Uterus (tissue), 2 donors: Measurements from ENCODE around the gene FLYWCH1.

Source experiments
- POLR2A ChIP-seq, 2 donors: fragments of 450-650 bp; IDR thresholded peaks; one replicate each; pipeline ENCODE4 v1.6.1; 2016; ENCODE audit warnings: antibody characterized with exemption in 2 of 2, mild to moderate bottlenecking in 1 of 2, moderate library complexity in 1 of 2
- TF ChIP-seq, protein P1 (sequence below), 4 experiments: fragments of 200-600 bp in 2 of 4; fragments of 450-650 bp in 2 of 4; sonication (generic) in 2 of 4; IDR thresholded peaks; one replicate each; pipeline ENCODE4 v1.5.1; 2016 to 2019; ENCODE audit warnings: antibody characterized with exemption in 4 of 4, mild to moderate bottlenecking in 2 of 4, moderate library complexity in 1 of 4

DNA sequence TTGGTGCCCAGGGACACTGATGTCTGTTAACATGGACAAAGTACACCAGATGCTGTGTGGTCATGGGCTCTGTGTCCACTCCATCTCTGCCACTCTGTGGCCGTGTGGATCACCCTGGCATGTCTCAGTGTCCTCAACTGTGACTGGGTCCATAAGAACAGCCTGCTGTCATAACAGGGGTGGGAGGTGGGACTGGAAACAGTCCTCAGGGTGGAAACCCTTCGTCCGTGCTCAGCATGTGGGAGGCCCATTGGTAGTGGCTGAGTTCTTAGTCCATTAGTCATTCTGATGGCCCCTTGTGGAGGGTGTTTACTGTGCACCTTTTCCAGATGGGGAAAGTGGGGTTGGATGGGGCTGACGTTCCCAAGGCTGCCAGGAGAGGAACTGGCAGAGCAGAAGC is 15.9 kb upstream of the FLYWCH1 start:
- TF ChIP-seq, protein P1, sequence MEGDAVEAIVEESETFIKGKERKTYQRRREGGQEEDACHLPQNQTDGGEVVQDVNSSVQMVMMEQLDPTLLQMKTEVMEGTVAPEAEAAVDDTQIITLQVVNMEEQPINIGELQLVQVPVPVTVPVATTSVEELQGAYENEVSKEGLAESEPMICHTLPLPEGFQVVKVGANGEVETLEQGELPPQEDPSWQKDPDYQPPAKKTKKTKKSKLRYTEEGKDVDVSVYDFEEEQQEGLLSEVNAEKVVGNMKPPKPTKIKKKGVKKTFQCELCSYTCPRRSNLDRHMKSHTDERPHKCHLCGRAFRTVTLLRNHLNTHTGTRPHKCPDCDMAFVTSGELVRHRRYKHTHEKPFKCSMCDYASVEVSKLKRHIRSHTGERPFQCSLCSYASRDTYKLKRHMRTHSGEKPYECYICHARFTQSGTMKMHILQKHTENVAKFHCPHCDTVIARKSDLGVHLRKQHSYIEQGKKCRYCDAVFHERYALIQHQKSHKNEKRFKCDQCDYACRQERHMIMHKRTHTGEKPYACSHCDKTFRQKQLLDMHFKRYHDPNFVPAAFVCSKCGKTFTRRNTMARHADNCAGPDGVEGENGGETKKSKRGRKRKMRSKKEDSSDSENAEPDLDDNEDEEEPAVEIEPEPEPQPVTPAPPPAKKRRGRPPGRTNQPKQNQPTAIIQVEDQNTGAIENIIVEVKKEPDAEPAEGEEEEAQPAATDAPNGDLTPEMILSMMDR (IDR thresholded peaks at IDR 0.05) = no peak
- TF ChIP-seq POLR2A (IDR thresholded peaks at IDR 0.05) = no peak
